Measurements from ENCODE around the gene FKBP14.

FKBP14 gene

GRCh38 chr7:30048582-30048981 is 22.1 kb upstream of the FKBP14 start:
- Histone ChIP-seq H3K27ac (no peak overlapping the region), H3K36me3 (ENCODE audit: insufficient read depth) (no peaks in the 10 kb centered on the region), H3K79me2 (ENCODE audit: insufficient read depth, low read depth) (no peaks in the 10 kb centered on the region), H3K4me1 (ENCODE audit: low read depth, poor library complexity, severe bottlenecking) (no peaks in the 10 kb centered on the region), H3K27me3 (ENCODE audit: insufficient read depth, low read depth) (no peaks in the 10 kb centered on the region), H3K4me2 (no peak overlapping the region), H2AFZ (ENCODE audit: low read depth) (no peak overlapping the region), H4K20me1 (ENCODE audit: insufficient read depth) (no peaks in the 10 kb centered on the region), H3K4me3 (IDR thresholded peaks at IDR 0.05; ENCODE audit: insufficient read depth, low read depth, low read length) (no peak overlapping the region), H3K9ac (no peak overlapping the region)
- no peak for TF ChIP-seq CTCF (conservative IDR thresholded peaks at IDR 0.05; ENCODE audit: low read depth, low read length)

GRCh38 chr7:30047124-30047523 is 20.6 kb upstream of the FKBP14 start:
- no peaks in the 10 kb centered on the region for H3K36me3 ChIP-seq (ENCODE audit: insufficient read depth)
- no peak overlapping the region for H3K4me3 ChIP-seq (IDR thresholded peaks at IDR 0.05; ENCODE audit: insufficient read depth, low read depth, low read length)
- H3K27me3 ChIP-seq (ENCODE audit: insufficient read depth, low read depth): no peaks in the 10 kb centered on the region
- H3K27ac ChIP-seq: no peak overlapping the region
- no peak for TF ChIP-seq CTCF (conservative IDR thresholded peaks at IDR 0.05; ENCODE audit: low read depth, low read length)
- no peaks in the 10 kb centered on the region for H4K20me1 ChIP-seq (ENCODE audit: insufficient read depth)
- H3K4me2 ChIP-seq: no peak overlapping the region
- H3K79me2 ChIP-seq (ENCODE audit: insufficient read depth, low read depth): no peaks in the 10 kb centered on the region
- H2AFZ ChIP-seq (ENCODE audit: low read depth): no peak overlapping the region
- H3K4me1 ChIP-seq (ENCODE audit: low read depth, poor library complexity, severe bottlenecking): no peaks in the 10 kb centered on the region
- no peak overlapping the region for H3K9ac ChIP-seq

GRCh38 chr7:30046127-30046770 is 19.7 kb upstream of the FKBP14 start:
- Histone ChIP-seq H3K27ac (no peak overlapping the region), H3K27me3 (ENCODE audit: insufficient read depth, low read depth) (no peaks in the 10 kb centered on the region), H3K4me3 (IDR thresholded peaks at IDR 0.05; ENCODE audit: insufficient read depth, low read depth, low read length) (no peak overlapping the region), H3K4me1 (ENCODE audit: low read depth, poor library complexity, severe bottlenecking) (no peaks in the 10 kb centered on the region), H3K4me2 (no peak overlapping the region), H4K20me1 (ENCODE audit: insufficient read depth) (no peaks in the 10 kb centered on the region), H3K79me2 (ENCODE audit: insufficient read depth, low read depth) (no peaks in the 10 kb centered on the region), H2AFZ (ENCODE audit: low read depth) (no peak overlapping the region), H3K9ac (no peak overlapping the region), H3K36me3 (ENCODE audit: insufficient read depth) (no peaks in the 10 kb centered on the region)
- TF ChIP-seq CTCF (conservative IDR thresholded peaks at IDR 0.05; ENCODE audit: low read depth, low read length): no peak

- H3K79me2 ChIP-seq (ENCODE audit: insufficient read depth, low read depth): no peaks in the 10 kb centered on the region
Observed at GRCh38 chr7:30041526-30042269, 15.2 kb upstream of the FKBP14 start.

More at GRCh38 chr7:30041526-30042269, 15.2 kb upstream of the FKBP14 start:
- no peaks in the 10 kb centered on the region for H3K36me3 ChIP-seq (ENCODE audit: insufficient read depth)
- H4K20me1 ChIP-seq (ENCODE audit: insufficient read depth): no peaks in the 10 kb centered on the region
- no peak overlapping the region for H3K9ac ChIP-seq
- TF ChIP-seq CTCF (conservative IDR thresholded peaks at IDR 0.05; ENCODE audit: low read depth, low read length): no peak
- no peaks in the 10 kb centered on the region for H3K27me3 ChIP-seq (ENCODE audit: insufficient read depth, low read depth)
- no peak overlapping the region for H3K27ac ChIP-seq
- no peak overlapping the region for H3K4me2 ChIP-seq
- no peak overlapping the region for H3K4me3 ChIP-seq (IDR thresholded peaks at IDR 0.05; ENCODE audit: insufficient read depth, low read depth, low read length)
- no peak overlapping the region for H2AFZ ChIP-seq (ENCODE audit: low read depth)
- no peaks in the 10 kb centered on the region for H3K4me1 ChIP-seq (ENCODE audit: low read depth, poor library complexity, severe bottlenecking)

Data from KMS-11 (cell line).